Endothelial cell of umbilical vein (primary cell): ENCODE data around the gene ADAT1. TPM values are rescaled to one million over a fixed set of nuclear protein-coding genes. Genes with fewer than 3 reads are reported as not detected.

Source experiments
- BruUV-seq: library from RNA; stranded (reverse); fragments of 400-500 nt; replicated peaks from 2 replicates; lab custom pipeline; 2021; lab: Mats Ljungman, UMichigan
- CTCF ChIA-PET: fragments of 300-600, 350-600 bp; sonication (Branson Sonifier 250); formaldehyde crosslinking; loops from one replicate; lab custom pipeline; 2021; ENCODE audit warnings: antibody characterized with exemption, inconsistent platforms; lab: Charles Lee
- POLR2A ChIA-PET: fragments of 300-600, 350-600 bp; sonication (Branson Sonifier 250); formaldehyde crosslinking; loops from one replicate; lab custom pipeline; 2021; ENCODE audit warnings: antibody characterized with exemption, inconsistent platforms; lab: Charles Lee
- DNase-seq: peaks from one replicate; pipeline ENCODE4 v3.0.0-alpha.2; 2011; ENCODE audit warnings: low read depth, low spot score
- FAIRE-seq: peaks from 2 replicates; lab custom pipeline; 2011; peaks lifted over from hg19 to GRCh38; lab: Jason Lieb, UNC
- H2AFZ ChIP-seq: 2 replicates; pipeline ENCODE4 v1.6.0; 2012; ENCODE audit warnings: low read depth, low read length, control low read depth, inconsistent platforms
- H3K27ac ChIP-seq: 2 replicates; pipeline ENCODE4 v1.5.1; 2011; ENCODE audit warnings: low read depth, mild to moderate bottlenecking, control low read depth, low read length, moderate library complexity; ENCODE audit not compliant: insufficient read depth
- H3K27me3 ChIP-seq, 2 experiments: 2 replicates each; pipeline versions ENCODE4 v1.6.0 to v1.6.1; 2011; ENCODE audit warnings: low read length in 2 of 2, mixed read lengths in 1 of 2; ENCODE audit not compliant: control insufficient read depth in 2 of 2, insufficient read depth in 2 of 2
- H3K36me3 ChIP-seq, 2 experiments: 2 replicates in 1 of 2; 3 replicates in 1 of 2; pipeline ENCODE4 v1.5.1; 2011; ENCODE audit warnings: low read length in 2 of 2, mild to moderate bottlenecking in 1 of 2, moderate library complexity in 1 of 2; ENCODE audit not compliant: control insufficient read depth in 2 of 2, insufficient read depth in 2 of 2; ENCODE audit errors: extremely low read depth in 1 of 2
- H3K4me1 ChIP-seq: 3 replicates; pipeline ENCODE4 v1.5.1; 2011; ENCODE audit warnings: mild to moderate bottlenecking, low read length; ENCODE audit not compliant: control insufficient read depth, insufficient read depth; ENCODE audit errors: extremely low read depth
- H3K4me2 ChIP-seq: 2 replicates; pipeline ENCODE4 v1.6.1; 2011; ENCODE audit warnings: low read length, control low read depth, mixed read lengths; ENCODE audit not compliant: insufficient read depth
- H3K4me3 ChIP-seq, 3 experiments: fragments of 200-600 bp in 1 of 3; sonication (generic), shearing (Covaris generic) in 1 of 3; replicated peaks in 1 of 3; 2 replicates each; pipeline ENCODE4 v1.5.1; 2011 to 2016; ENCODE audit warnings: control low read depth in 3 of 3, low read length in 3 of 3, mild to moderate bottlenecking in 2 of 3, inconsistent platforms in 1 of 3, low read depth in 1 of 3, moderate library complexity in 1 of 3; ENCODE audit not compliant: insufficient read depth in 1 of 3
- H3K79me2 ChIP-seq: 2 replicates; pipeline ENCODE4 v1.6.0; 2012; ENCODE audit warnings: low read length, inconsistent platforms; ENCODE audit not compliant: control insufficient read depth, insufficient read depth
- H3K9ac ChIP-seq: replicated peaks from 2 replicates; pipeline ENCODE3; 2011; ENCODE audit warnings: low read length, control low read depth; ENCODE audit not compliant: insufficient read depth; ENCODE audit errors: extremely low read depth
- H3K9me1 ChIP-seq: replicated peaks from 3 replicates; pipeline ENCODE4 v1.6.0; 2011; ENCODE audit warnings: mild to moderate bottlenecking, low read length; ENCODE audit not compliant: control insufficient read depth, insufficient read depth; ENCODE audit errors: extremely low read depth
- H3K9me3 ChIP-seq: replicated peaks from 2 replicates; pipeline ENCODE4 v1.5.1; 2012; ENCODE audit warnings: low read length, inconsistent platforms; ENCODE audit not compliant: control insufficient read depth, insufficient read depth
- H4K20me1 ChIP-seq: replicated peaks from 2 replicates; pipeline ENCODE3; 2011; ENCODE audit warnings: mild to moderate bottlenecking, low read length; ENCODE audit not compliant: control insufficient read depth, insufficient read depth; ENCODE audit errors: extremely low read depth
- EZH2 ChIP-seq: IDR thresholded peaks from 2 replicates; pipeline ENCODE4 v1.6.1; 2012; ENCODE audit warnings: borderline replicate concordance, low read depth, mild to moderate bottlenecking, moderate library complexity, low read length, inconsistent platforms; ENCODE audit not compliant: severe bottlenecking
- FOS ChIP-seq: IDR thresholded peaks from 2 replicates; pipeline ENCODE4 v1.6.1; 2011; ENCODE audit warnings: mild to moderate bottlenecking, low read length, moderate library complexity, borderline replicate concordance; ENCODE audit not compliant: insufficient read depth
- GATA2 ChIP-seq: IDR thresholded peaks from 2 replicates; pipeline ENCODE4 v1.7.0; 2011; ENCODE audit warnings: low read depth, mild to moderate bottlenecking, moderate library complexity, mixed read lengths, low read length; ENCODE audit not compliant: insufficient read length, insufficient read depth
- JUN ChIP-seq: IDR thresholded peaks from 2 replicates; pipeline ENCODE4 v1.6.1; 2011; ENCODE audit warnings: borderline replicate concordance, low read depth; ENCODE audit not compliant: insufficient read length, insufficient read depth
- MYC ChIP-seq: IDR thresholded peaks from one replicate; pipeline ENCODE4 v1.6.1; 2011; ENCODE audit warnings: mild to moderate bottlenecking, low read depth, low read length
- POLR2A ChIP-seq: IDR thresholded peaks from 2 replicates; pipeline ENCODE4 v1.6.1; 2012; ENCODE audit warnings: low read depth, mild to moderate bottlenecking, control low read depth, low read length
- POLR2AphosphoS5 ChIP-seq: IDR thresholded peaks from 2 replicates; pipeline ENCODE4 v1.6.1; 2012; ENCODE audit warnings: low read depth, mild to moderate bottlenecking, control low read depth, low read length, moderate library complexity; ENCODE audit not compliant: insufficient read depth
- dilution Hi-C: fragments of 300-500 bp; cut with MboI; formaldehyde crosslinking; loops from one replicate; pipeline ENCODE4 v1.15.0; 2019; ENCODE audit warnings: low sequenced_read_pairs; ENCODE audit not compliant: extremely low pct_ligation_motif_present
- intact Hi-C: fragments of 100-400 bp; cut with micrococcal nuclease; formaldehyde crosslinking; loops from one replicate; pipeline ENCODE4 v1.10.0; 2022
- polyA plus RNA-seq, 4 experiments: library from polyadenylated mRNA; depleted of rRNA in 3 of 4; stranded (reverse) in 3 of 4; unstranded in 1 of 4; fragments of >200 nt; gene quantifications; 2 replicates each; pipeline versions ENCODE4 v1.2.1 to v1.2.3, GENCODE V29; 2011 to 2012; ENCODE audit warnings: missing spikeins in 1 of 4
- total RNA-seq: library from RNA; stranded (reverse); gene quantifications from 2 replicates; pipeline ENCODE4 v1.2.3, GENCODE V29; 2021
- TF ChIP-seq, protein P1 (sequence below): IDR thresholded peaks from 2 replicates; pipeline ENCODE4 v1.6.1; 2011; ENCODE audit not compliant: insufficient read depth, insufficient read length
- TF ChIP-seq, protein P2 (sequence below), 2 donors: IDR thresholded peaks; 1 replicate in 1 of 2; 2 replicates in 1 of 2; pipeline ENCODE4 v1.5.1; 2011; ENCODE audit warnings: low read length in 2 of 2, mild to moderate bottlenecking in 2 of 2, moderate library complexity in 2 of 2, control low read depth in 1 of 2, inconsistent platforms in 1 of 2, low read depth in 1 of 2; ENCODE audit not compliant: insufficient read depth in 1 of 2; ENCODE audit errors: extremely low read depth in 1 of 2

ADAT1 gene
- total and polyA plus RNA-seq, 2 donors (not counting 3 experiments of a cell fraction or from before 2014, with no cell fraction given): 27.2 to 56.6 TPM

DNA sequence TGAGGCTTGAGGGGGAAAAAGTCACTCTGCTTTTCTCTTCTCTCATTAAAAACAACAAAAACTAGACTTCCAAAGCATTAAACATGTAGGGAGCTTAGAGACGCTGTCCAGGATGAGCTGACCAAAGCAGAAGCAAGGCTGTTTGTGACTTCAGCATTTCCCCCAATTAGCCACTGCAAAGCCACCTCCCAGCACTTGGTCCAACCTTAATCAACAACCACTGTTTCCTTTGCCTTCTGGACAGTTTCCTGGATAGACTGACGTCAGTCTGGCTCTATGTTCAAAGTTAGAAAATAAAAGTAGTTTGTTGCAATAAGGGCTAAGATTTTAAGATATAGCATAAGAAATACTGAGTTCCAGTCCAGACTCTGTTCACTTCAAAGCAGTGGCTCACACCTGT is 70.1 kb downstream of the ADAT1 start:
- peak; percentile 84 for FAIRE-seq
- POLR2A ChIA-PET: interaction anchor here (0.7 kb wide), 1 partner anchor 13 kb away, joined by 4 read pairs; the partner anchor contains the start of gene GABARAPL2
- Histone ChIP-seq H3K27me3 (no peaks in the 10 kb centered on the region), H3K9me3 (no peaks in the 10 kb centered on the region), H3K27ac (no peak overlapping the region), H2AFZ (no peak overlapping the region), H3K79me2 (no peaks in the 10 kb centered on the region), H4K20me1 (no peaks in the 10 kb centered on the region), H3K4me1 (peaks cover 12% of the 10 kb centered on the region), H3K9me1 (no peaks in the 10 kb centered on the region), H3K4me2 (peak overlapping the region; percentile 4), H3K4me3 (no peak overlapping the region), H3K9ac (no peak overlapping the region), H3K36me3 (no peaks in the 10 kb centered on the region)
- no TSS peak for BruUV-seq
- intact Hi-C loops (no loop called here), dilution Hi-C loops (no loop called here)
- peak; percentile 60 for DNase-seq
- CTCF ChIA-PET: interaction anchor here (0.7 to 2.5 kb wide), 5 partner anchors 18 to 354 kb away, joined by 3 to 5 read pairs (median 3); partner anchors contain the start of gene TMEM170A
- TF ChIP-seq EZH2 (no peak), POLR2A (no peak), FOS (no peak), JUN (no peak), MYC (no peak), POLR2AphosphoS5 (no peak), GATA2 (no peak)
- TF ChIP-seq, protein P1, sequence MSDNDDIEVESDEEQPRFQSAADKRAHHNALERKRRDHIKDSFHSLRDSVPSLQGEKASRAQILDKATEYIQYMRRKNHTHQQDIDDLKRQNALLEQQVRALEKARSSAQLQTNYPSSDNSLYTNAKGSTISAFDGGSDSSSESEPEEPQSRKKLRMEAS: no peak
- TF ChIP-seq, protein P2, sequence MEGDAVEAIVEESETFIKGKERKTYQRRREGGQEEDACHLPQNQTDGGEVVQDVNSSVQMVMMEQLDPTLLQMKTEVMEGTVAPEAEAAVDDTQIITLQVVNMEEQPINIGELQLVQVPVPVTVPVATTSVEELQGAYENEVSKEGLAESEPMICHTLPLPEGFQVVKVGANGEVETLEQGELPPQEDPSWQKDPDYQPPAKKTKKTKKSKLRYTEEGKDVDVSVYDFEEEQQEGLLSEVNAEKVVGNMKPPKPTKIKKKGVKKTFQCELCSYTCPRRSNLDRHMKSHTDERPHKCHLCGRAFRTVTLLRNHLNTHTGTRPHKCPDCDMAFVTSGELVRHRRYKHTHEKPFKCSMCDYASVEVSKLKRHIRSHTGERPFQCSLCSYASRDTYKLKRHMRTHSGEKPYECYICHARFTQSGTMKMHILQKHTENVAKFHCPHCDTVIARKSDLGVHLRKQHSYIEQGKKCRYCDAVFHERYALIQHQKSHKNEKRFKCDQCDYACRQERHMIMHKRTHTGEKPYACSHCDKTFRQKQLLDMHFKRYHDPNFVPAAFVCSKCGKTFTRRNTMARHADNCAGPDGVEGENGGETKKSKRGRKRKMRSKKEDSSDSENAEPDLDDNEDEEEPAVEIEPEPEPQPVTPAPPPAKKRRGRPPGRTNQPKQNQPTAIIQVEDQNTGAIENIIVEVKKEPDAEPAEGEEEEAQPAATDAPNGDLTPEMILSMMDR (IDR thresholded peaks at IDR 0.05; ENCODE audit: extremely low read depth in 1 of 2, insufficient read depth in 1 of 2, low read depth in 1 of 2, low read length in 2 of 2): no peak
